Activated CD4-positive, alpha-beta T cell treated with anti-CD3 and anti-CD28 coated beads for 4 hours (primary cell): ENCODE data around the gene CLEC3A.
"Not testable (repeated sequence)": the region's sequence is repeated elsewhere in the genome, so short reads cannot be mapped to it uniquely, and the experiment has no call there.

ENCODE experiments used
- DNase-seq, 2 donors: peaks; one replicate each; pipeline ENCODE4 v3.0.0-alpha.2; 2020

Gene CLEC3A

DNA sequence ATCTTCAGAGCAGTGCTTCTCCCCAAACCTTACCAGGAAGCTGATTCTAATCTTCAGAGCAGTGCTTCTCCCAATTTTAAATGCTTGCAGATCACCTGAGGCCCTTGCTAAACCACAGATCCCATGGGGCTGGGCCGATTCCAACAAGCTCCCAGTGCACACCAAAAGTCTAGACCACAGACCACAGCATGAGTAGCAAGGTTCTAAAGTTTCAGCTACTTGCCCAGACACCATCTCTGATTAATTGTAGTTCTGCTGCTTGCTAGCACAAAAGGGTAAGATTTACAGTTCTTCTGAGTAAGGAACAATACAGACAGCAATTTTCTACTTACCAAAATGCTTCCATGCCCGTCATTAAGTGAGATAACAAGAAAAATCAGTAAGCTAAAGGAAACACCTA lies 12.2 kb downstream of the CLEC3A start:
- no peak for DNase-seq

DNA sequence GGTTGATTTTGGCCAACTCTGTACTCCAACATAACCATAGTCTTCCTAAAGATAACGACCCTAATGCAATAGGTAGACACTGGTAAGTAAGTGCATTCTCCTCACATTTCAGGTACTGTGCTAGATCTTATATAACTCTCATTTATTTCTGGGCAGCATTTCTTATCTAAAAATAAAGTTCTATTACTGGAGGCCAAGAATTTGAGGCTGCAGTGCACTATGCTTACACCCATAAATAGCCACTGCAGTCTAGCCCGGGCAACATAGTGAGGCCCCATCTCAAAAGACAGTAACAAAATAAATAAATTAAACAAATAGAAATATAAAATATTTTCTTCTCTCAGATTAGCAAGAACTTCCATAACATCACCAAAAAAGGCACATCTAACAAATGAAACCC lies 12.7 kb downstream of the CLEC3A start:
- DNase-seq: no peak

DNA sequence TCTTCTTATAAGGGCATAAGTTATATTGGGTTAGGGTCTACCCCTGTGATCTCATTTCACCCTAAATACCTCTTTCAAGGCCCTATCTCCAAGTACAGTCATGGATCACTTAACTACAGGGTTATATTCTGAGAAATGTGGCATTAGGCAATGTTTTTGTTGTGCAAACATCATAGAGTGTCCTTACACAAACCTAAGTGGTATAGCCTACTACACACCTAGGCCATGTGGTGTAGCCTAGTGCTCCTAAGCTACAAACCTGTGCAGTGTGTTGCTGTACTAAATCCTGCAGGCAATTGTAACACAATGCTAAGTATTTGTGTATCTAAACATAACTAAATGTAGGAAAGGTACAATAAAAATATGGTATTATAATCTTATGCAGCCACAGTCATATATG lies 18.0 kb downstream of the CLEC3A start:
- DNase-seq: no peak

DNA sequence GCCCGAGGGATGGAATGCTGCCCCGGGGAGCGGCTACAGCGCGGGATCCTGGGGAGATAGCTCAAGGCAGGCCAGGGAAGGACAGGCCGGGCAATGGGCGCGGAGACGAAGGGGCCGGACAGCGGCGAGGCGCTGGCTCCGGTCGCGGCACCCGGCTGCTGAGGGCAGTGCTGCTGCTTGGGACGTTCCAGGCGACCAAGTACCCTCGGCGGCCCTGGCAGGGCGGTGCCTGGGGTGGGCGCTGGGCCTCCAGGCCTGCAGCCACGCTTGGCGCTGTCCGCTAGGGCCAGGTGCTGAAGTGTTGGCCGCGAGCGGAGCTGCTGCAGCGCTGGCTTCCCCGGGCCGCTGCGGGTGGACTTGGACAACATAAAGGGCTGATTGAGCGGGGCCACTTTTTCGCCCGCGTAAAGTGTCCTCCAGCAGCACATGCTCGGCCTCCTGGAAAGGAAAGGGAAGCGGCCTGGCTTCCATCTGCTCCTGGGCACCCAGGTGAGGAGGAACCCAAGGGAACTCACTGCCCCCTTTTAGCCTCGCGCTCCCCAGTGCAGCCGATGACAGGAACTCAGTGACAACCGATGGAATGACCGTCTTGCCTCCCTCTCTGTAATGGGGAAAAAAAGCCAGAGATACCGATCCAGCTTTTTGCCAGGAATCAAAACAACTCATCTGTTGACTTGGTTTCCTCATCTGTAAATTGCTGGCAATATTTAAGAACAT lies 23.7 kb downstream of the CLEC3A start:
- DNase-seq: no peak

DNA sequence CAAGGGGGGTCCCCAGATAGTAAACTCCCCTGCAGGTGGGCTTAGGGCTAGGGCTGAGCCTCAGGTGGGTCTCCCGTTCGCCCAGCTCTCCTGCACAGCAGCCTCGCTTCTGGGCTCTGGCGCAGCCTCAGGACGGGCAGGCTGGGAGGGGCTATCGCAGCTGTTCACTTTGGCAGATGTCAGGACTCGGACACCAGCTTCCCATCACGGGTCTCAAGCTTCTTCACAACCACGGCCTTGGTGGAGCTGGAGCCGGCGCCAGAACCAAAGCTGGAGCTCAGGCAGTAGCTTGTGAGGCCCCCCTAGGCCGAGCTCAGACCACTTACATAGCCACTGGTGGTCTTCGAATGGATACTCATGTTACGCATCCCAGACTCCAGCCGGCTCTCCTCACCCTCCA lies 26.0 kb downstream of the CLEC3A start:
- DNase-seq: no peak

DNA sequence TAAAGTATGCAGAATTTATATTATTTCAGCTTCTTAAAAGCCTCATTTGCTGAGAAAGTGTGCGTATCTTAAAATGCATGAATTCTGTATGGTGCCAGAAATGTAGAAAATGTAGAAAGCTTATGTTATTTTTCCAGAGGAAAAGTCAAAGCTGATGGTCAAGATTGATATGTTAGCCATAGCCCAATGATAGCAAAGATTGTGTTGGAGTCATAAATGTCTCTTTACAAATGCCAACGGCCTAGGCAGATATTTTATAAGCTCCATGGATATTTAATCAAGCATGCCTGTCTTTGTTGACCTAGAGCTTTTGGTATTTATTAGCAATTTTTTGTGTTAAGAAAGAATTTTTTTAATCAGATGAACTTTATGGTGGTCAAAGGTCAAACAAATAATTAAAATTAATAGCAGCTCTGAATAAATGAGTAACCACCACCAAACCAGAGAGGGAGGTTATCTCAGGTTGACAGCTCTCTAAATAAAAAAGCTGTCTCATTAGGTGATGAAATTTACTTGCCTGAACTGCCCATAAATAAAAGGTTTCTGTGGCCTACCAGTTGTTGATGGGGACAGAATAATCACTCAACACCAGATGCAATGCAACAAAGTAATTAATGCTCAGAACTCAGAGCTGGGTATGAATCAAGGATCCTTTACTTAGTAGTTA lies 28.5 kb downstream of the CLEC3A start:
- no peak for DNase-seq

DNA sequence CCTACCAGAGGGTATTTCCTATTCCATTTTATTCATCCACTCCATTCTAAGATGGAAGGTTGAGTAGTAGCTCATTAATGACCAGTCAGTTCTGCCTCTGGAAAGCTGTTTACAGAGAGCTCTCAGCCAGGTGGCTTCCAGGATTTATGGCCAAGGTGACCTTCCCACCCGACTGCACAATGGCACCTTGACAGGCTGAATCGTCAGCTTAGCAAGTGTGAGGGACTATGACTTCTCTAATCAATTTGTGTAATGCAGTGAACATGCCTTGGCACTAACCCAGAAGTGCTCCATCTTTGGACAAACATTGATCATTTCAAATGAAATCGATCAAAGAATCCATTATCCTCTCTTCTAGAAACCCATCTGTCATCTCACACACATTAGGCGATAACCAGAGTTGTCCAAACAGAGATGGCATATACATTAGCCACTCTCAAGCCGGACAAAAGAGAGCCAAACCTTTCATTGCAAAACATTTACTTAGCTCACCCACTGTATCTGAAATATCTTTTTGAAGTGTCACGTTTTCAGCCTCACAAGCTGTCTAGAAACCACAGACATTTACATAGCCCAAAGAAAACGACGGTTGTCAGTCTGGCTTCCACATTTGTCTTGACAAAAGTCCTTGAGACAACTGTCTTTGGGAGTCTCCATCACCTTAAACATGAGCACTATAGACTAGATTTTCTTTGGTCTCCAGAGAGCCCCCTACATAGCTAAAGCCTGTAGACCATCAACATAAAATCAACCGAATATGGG lies 35.6 kb downstream of the CLEC3A start:
- no peak for DNase-seq

DNA sequence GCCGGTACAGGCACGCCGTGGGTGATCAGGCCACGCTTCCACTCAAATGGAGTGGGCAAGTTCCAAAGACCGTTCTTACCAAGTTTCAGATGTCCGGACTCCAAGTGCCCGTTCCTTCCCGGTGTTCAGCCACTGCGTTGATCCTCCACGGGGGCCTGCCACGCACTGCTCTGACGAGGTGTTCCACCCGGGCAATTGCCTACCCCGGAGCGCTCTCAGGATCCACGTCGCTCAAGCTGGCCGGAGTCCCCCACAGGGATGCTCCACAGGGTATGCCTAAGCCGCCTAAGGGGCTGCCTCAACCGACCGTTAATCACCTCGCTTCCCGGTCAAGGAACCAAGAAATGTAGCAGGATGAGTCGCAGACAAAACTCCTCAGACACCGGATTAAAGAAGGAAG lies 37.5 kb downstream of the CLEC3A start:
- DNase-seq: not testable (repeated sequence)

DNA sequence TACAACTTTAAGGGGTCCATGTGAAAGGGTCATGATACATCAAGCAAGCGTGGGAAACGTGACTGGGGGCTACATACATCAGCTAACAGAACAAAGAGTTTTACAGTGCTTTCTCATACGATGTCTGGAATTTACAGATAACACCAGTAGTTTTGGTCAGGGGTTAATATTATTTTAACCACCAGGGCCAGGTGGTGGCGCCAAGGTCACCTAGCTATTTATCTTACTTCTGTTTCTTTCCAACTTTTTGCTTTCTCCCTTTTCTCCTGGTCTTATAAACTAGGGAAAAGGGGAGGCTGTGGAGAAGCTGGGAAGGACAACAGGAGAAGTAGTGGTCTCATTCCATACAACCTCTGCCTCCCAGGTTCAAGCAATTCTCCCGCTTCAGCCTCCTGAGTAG lies 37.9 kb downstream of the CLEC3A start:
- no peak for DNase-seq

DNA sequence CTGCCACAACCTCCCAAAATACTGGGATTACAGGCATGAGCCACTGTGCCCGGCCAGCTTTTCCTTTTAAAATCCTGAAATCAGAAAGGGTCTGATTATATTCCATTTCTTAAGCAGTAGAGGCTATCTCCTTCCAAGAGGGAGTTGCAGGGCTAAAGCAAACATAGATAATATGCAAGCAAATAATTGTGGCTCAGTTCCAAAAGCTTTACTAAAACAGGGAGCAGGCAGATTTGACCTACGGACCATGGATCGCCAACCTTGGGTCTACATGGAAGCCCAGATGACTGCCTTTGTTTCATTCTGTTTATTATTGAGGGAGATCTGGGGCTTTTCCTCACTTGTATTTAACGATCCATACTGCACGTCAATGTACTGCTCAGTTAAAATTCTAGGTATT lies 38.5 kb downstream of the CLEC3A start:
- DNase-seq: no peak

DNA sequence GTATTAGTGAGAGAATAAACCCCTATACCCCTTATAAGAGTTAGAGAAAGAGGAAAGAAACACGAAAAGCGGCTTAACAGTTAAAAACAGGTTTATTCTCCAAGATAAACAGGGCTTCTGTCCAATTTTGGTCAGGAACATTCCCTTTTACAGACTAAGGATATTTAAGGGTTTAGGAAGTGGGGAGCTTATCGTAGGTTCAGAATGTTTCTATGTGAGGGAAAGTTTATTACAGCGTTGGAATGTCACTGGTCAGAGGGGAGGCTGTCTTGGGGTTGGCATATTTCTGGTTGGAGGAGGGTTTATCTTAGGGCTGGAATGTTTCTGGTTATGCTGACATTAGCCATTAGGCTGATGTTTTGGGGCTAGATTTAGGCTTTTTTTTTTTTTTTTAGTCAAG lies 43.0 kb downstream of the CLEC3A start:
- no peak for DNase-seq

DNA sequence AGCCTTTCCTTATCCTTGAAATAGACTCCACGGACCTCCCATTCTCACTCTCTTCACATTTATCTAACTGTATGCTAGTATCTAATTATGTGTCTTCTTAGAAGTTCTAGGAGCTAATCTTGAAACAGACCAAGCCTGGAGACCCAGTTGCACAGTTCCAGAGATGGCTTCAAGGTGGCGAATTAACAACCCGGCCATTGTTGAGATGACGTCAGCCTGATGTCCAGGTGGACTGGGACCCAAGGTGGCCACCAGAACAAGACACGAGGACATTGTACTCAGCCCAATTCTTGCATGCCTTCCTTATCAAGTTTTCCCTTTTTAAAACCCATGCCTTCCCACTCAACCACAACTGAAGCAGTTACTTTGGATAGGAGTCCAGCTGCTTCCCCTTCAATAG lies 47.6 kb downstream of the CLEC3A start:
- DNase-seq: no peak

DNA sequence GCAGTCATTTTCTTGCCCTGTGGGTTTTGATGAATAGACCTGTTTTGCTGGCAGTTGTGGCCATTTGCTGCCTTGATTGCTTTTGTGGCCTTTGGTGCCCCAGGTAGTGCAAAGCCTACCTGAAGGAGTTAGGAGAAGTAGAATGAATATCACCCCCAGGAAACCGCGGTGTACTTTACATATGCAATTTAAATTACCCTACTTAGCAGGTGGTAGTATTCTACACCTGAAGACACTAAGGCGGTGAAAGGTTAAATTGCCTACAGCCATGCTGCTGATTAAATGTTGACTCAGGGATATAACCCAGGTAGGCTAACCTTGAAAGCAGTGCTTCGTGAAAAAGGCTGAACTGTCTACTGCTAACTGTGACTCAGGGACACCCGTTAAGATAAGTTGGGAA lies 49.9 kb downstream of the CLEC3A start:
- DNase-seq: no peak

DNA sequence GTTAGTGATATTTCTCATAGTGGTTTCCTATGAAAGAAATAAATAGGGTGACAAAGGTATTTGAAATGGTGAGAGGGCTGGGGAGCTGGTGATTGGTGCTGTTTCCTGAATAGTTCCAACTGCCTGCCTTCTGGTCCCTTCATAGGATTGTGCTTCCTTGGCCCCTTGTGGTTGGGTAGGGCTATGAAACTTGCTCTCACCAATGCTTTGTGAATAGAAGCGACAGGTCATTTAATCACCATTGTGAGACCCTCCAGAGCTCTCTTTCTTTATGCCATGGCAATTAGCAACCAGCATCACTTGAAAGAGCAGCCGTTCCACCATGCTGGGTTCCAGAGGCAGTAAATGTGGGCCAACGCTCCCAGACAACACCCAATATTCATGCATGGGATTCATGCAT lies 53.5 kb downstream of the CLEC3A start:
- DNase-seq: no peak

DNA sequence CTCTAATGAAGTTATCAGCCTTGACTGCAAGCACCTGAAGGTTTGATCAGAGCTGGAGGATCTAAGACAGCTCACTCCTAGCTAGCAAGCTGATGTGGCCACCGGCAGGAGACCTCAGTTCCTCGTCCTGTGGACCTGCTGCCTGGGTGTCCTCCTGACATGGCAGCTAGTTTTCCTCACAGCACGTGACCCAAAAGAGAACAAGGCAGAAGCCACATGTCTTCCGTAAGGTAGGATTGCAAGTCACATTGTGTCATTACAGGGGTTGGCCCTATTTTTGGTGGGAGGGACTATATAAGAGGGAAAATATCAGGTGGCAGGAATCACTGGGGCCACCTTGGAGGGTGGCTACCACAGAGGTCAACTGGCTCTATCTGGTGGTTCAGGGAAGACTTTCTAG lies 59.0 kb downstream of the CLEC3A start:
- DNase-seq: no peak
